CD4-positive, alpha-beta T cell treated with Interleukin-17A for 4 hours (primary cell): ENCODE results near the gene ABCA8.

Source experiments
- DNase-seq: peaks from one replicate; pipeline ENCODE4 v3.0.0-alpha.2; 2020; ENCODE audit warnings: mixed read lengths

ABCA8 gene

DNA sequence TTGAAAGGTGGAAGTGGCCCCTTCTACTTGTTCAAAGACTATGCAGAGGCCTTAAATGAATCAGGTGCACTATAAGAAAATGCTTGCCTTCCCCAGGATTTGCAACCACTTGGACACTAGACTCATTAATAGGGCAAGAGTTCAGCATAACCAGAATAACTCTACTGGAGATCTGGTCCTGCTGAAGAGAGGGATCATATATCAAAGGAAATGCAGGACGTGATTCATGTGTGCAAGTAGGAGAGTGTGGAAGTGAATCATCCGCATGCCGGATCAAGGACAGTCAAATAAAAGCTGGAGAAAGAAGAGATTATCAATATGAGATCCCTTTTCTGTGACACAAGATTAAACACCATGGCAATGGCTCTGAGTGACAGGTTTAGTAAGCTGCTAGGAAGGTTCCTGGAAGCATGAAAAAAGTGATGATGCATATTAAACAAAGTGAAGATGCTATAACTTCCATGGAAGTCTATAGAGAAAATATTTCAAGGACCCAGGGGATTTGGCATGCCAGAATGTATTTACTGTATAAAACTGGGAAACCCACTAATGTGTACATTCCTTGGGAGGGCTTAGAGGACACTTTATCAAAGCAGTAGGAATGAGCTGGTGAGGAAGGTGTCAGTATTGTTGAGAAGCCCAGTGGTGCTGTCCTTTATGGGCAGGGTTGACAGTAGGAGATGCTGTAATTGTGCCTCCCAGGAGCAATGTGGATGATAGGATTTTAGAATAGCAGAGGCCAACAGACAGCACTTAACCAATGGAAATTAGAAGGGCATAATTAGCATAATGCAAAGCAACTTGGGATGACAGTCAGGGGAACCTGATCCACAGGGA is 133.1 kb downstream of the ABCA8 start:
- DNase-seq = no peak

DNA sequence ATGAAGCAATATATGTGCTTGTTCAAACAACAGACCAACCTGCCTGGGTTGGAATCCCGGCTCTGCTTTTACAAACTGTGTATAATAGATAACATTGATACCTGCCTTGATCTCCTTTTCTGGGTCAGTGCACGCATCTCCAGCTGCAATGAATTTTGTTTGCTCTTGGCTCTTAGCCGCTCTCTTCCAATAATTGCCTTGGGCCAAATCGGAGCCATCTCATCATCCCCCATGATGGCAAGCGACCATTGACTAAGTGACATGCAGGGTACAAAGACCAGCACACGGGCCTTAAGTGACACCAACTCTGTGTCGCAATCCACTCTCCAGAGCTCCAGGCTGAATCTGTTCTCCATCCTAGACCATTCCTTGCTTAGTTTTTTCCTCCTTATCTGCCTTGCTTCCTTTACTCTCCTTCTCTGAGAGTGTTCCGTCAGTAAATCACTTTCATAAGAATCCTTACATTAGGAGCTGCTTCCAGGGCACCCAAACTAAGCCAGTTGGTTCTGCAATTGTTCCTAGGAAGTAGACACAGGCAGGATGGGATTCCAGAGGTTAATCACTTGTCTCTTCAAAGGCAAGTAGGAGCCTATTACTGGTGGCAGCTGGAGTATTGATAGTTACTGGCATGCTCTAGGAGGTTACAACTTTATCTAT is 134.2 kb downstream of the ABCA8 start:
- DNase-seq = no peak

DNA sequence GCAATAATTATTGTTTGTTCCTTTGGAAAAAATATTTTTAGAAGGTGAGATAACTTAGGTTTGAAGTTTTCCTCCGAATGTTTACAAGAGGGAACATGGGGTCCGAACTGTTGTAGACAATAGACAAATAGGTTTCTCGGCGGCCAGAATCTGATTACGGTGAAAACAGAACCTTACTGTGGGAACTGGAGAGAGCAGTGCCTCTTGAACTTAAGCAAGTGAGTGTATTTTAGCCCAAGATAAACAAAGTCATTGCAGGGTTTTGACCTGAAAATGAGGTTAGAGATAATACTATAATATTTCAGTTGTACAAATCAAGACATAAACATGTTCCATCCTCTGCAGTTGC is 134.7 kb downstream of the ABCA8 start:
- DNase-seq = no peak

DNA sequence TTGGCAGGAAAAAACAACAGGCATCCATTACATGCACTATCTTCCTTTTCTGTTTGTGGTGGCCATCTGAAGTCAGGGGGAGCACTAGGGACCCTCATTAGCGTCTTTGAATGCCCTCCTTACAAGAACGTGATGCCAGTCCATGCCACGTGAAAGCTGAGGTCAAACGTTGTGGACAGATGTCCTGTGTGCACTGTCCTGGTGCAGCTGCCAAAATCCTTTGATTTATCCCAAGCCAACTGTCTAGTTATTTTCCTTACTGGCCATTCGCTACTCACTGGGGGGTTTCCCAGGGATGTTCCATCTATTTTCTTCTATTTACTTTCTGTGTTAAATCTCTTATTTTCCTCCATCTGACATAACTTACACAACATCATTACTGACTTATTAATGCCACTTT is 135.7 kb downstream of the ABCA8 start:
- DNase-seq = no peak
